Fibroblast of skin of abdomen (primary cell): Measurements from ENCODE around the gene BRICD5. TPM values are rescaled to one million over a fixed set of nuclear protein-coding genes. Genes with fewer than 3 reads are reported as not detected.
A peak's percentile ranks its signal among the peaks of the same experiment; 100 is the strongest.
"Not testable (repeated sequence)": the region's sequence is repeated elsewhere in the genome, so short reads cannot be mapped to it uniquely, and the experiment has no call there.

Experiments used
- DNase-seq: peaks from one replicate; pipeline ENCODE4 v3.0.0-alpha.2; 2013
- polyA plus RNA-seq, 2 experiments: library from polyadenylated mRNA; unstranded; fragments of 120-200 nt; gene quantifications; one replicate each; pipeline ENCODE4 v1.2.1, GENCODE V29; 2013; ENCODE audit not compliant: insufficient read length in 2 of 2

BRICD5 gene
- 1.7 TPM for polyA plus RNA-seq (2013, experiment 1 of 2; ENCODE audit: insufficient read length)
- polyA plus RNA-seq (2013, experiment 2 of 2; ENCODE audit: insufficient read length), result 2.5 TPM

DNA sequence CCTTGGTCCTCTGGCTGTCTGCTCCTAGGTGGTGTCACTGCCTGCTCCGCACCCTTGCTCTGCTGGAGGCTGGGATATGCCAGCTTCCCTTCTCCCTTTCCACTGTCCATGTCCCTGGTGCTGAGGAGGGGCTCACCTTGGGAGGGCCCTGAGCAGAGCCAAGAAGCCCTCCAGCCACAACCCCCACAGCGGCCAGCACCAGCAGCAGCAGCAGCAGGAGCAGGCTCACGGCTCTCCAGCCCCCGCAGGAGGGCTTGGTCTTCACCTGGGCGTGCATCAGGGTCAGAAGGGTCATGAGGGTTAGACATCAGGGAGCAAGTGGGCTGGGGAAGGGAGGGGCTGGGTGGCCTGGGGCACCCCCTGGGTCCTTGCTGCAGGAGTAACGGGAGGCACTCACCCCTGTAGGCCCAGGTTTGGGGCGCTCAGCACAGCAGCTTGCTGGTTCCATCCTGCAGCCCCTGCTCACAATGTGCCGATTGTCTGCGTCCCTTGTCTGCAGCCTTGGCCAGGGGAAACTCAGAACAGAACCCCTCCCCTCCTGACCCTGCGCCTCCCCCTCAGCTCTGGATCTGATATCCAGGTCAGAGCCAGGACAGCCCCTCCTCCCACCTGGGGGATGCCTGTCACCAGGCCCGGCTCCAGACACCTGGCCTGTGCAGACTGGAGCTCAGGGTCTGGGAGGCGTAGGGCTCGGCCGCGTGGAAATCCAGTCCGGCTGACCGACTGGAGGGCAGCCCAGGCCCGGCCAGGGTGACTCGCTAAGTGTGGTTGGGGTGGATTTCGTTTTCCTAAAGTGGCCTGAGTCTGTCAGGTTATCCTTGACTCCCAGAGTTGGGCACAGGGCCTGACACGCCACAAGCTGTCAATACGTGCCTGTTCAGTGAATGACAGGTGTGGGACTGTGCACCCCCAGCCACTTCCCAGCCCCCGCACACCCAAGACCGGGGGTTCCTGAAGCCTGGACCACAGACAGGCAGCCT, at the start of gene BRICD5:
Gene BRICD5, minus strand, starts transcription at position 478 of the 980 bp plus-strand sequence. Its CDS starts 30 bp downstream, at position 448.
- DNase-seq, result no peak

DNA sequence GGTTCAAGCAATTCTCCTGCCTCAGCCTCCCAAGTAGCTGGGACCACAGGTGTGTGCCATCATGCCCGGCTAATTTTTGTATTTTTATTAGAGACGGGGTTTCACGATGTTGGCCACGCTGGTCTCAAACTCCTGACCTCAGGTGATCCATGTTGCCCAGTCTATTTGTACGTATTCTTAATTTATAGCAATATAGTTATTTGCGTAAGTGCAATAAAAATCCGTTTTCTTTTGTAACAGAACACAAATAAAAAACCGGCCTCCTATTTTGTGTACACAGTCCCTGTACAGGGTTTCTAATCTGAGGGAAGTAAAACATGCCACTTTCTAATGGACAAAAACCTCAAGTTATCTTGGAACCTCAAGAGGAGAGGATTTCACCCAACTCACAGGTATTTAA, 49.6 kb upstream of the BRICD5 start:
- no peak for DNase-seq

DNA sequence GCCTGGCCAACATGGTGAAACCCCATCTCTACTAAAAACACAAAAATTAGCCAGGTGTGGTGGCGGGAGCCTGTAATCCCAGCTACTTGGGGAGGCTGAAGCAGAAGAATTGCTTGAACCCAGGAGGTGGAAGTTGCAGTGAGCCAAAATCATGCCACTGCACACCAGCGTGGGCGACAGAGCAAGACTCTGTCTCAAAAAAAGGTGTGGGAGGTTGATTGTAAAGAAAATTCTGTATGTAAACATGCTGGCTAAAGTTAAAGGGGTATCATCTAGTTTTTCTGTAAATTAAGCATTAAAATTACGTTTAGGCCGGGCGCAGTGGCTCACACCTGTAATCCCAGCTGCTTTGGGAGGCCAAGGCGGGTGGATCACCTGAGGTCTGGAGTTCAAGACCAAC, 47.9 kb upstream of the BRICD5 start:
- not testable (repeated sequence) for DNase-seq

DNA sequence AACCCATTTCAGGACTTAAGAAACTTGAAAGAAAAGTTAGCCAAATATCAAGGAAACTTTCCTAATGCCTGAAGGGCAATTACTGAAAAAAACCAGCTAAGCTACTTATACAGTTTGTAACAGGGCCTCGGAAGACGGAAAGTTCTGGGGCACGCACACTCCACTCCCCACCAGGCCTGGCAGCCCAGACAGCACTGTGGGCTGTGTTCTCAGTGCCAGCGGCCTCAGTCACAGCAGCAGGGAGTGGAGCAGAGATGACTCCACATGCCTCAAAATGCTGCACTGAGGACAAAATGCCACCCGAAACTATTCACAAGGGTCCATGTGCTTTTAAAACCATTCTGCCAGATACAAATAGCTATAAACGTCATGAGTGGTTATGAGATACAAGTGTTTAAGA, 47.1 kb upstream of the BRICD5 start:
- no peak for DNase-seq

DNA sequence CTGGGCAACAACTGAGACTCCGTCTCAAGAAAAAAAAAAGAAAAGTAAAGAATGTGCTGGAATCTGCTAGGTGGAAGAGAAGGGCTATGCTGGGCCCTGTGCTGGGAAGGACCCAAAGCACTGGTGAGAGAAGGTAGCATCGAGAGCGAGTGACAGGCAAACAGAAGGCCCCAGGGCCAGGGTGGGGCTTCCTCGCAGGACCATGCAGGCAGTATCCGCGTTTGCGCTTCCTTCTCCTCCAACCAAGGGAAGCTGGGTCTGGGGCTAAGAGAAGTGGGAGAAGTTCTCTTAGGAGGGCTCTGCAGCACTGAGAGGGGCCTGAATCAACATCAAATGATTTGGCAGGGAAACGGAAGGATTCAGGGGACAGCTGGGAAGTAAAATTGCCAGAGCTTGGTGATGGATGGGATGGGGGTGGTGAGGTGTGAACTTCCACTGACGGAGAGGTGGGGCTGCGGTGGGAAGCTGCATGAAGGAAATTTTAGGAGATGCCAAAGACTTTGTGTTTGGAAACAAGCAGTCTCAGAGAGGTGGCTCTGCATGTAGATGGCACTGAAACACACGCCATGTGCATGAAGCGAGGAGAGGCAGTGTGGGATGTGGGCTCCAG, 46.0 kb upstream of the BRICD5 start:
- no peak for DNase-seq

DNA sequence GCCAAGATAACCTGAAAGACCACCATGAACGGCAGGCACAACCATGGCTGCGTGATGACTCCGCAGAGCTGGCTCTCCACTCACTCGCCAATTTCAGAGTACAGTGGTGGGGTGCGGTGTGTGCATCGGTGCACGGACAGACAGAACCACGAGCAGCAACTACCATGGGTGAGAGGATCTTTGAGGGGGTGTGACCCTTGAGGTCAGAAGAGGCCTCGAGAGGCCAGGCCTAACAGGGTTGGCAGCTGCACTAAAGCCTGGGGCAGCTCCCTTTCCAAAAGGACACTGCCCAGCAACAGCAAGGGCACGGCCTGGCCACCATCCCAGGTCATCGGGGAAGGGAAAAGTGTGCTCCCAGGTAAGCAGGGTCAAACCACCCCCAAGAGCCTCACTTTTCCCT, 42.6 kb upstream of the BRICD5 start:
- DNase-seq, result no peak

DNA sequence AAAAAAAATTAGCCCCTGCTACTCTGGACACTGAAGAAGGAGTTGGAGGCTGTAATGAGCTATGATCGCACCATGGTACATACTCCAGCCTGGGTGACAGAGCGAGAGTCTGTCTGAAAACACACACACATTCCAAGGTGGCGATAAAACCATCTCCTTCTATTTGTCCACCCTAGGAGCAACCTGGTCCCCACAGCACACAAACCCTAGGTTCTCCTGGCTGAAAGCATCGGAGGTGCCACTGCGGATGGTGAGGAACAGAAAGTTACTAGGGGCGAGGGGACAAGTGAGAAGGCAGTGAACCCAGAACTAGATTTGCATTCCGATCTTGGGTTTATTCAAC, 42.1 kb upstream of the BRICD5 start:
- DNase-seq, result no peak

DNA sequence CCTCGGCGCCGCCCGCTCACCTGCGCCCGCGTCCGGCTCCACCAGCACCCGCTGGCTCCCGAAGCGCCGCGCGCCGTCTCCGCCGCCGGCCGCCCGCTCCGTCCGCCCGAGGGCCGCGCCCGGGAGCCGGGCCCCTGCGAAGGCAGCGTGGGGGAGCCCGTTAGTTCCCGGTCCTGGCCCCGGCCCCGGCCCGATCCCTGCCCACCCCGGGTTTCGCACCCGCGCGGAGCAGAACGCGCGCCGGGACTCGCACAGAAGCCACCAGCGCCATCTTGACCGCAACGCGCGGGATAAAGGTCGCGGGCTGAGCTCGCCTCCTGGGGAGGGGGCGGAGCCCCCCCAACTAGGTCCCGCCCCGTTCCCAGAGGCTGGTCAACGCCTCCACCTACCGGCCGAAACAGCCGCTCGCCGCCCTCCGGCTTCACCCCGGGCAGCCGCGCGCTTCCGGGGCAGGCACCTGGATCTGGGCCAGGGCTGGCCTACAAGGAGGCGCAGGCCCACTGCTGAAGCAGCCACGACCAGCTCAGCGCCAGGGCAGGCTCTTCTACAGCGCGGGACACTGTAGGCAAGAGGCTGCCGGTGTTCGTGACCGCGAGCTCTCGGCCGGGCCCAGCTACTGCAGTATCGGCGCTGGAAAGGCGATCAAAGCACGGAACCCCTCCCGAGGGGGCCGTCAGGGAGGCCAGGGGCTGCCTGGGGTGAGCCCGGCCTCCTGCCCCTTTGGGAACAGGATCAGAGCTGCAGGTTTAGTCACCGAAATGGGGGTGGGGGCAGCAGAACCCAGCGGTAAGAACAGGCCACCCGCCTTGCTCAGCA, 40.8 kb upstream of the BRICD5 start, which contains the start of gene ECI1:
Gene ECI1, minus strand, starts transcription at position 292 of the 816 bp plus-strand sequence. Its CDS starts 21 bp downstream, at position 271.
- DNase-seq, result peak; percentile 91

DNA sequence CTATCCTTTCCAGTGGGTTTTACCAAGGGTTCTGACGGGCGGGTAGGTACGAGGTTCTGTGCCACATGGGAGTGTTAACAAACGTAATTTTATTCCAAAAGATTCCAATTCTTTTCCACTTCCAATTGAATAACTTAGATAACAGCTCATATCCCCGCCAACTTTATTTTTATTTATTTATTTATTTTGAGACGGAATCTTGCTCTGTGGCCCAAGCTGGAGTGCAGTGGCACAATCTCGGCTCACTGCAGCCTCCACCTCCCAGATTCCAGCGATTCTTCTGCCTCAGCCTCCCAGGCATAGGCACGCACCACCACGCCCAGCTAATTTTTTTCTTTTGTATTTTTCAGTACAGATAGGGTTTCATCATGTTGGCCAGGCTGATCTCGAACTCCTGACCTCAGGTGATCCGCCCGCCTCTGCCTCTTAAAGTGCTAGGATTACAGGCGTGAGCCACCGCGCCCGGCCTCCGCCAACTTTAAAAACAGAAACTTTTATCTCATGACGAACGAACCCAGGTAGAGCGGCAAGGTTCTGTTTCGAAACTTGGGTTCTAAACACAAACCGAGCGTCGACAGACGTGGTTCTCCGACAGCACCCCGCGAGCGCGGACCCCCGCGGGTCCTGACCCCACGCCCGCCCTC, 40.1 kb upstream of the BRICD5 start:
- DNase-seq, result no peak

DNA sequence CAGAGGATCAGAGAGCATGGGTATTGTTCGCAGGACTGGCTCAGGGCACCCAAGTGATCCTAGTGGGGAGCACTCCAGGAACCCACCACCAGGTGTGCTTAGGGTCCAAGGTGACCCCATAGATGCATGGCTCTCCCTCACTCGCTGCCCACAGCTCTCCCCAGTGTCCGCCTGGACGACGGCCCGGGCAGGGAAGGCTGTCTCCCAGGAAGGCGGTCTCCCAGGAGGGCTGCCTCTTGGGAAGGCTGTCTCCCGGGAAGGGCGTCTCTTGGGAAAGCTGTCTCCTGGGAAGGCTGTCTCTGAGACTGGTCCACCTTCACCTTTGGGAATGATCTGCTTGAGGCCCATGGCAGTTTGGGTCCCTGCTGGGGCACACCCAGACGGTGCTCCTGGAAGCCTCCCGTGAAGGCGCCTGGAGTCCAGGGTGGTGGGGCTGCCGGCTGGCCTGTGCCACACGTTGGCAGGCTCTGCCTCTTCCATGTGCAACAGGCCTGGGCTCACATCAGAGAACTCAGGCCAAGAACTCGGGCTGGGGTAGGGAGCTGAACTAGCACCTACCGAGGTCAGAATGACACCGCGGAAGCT, 35.7 kb upstream of the BRICD5 start:
- no peak for DNase-seq

DNA sequence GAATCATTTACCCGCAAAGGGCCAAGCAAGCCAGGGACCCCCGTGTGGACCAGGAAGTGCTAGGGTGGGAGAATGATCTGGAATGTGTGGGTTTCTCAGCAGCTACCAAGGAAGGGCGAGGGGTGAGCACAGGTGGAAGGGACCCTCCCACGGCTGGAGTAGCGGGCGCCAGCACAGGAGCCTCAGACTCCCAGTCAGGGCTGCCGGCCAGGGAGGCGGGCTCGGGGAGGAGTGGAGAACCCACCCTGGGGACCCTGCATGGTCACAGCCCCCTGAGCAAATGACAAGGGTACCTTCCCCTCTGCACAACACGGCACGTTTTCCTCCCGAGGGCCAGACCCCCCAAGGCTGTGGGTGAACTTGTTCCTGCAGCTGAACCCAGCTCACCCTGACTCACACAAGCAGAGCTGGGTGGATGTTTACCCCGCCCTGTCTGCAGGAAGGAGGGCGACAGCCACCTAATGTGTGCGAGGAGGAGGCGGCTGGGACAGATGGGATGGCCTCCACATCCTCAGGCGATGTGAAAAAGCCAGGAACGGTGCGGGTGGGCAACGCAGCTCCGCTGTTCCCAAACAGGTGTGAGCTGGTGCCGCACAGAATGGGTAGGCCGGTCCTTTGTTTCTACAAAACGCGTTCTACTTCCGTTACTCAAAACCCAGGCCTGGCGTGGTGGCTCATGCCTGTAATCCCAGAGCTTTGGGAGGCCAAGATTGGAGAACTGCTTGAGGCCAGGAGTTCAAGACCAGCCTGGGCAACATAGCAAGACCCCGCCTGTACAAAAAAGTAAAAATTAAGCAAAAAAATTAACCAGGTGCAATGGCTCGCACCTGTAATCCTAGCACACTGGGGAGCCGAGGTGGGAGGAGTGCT, 34.5 kb upstream of the BRICD5 start:
- DNase-seq, result no peak

DNA sequence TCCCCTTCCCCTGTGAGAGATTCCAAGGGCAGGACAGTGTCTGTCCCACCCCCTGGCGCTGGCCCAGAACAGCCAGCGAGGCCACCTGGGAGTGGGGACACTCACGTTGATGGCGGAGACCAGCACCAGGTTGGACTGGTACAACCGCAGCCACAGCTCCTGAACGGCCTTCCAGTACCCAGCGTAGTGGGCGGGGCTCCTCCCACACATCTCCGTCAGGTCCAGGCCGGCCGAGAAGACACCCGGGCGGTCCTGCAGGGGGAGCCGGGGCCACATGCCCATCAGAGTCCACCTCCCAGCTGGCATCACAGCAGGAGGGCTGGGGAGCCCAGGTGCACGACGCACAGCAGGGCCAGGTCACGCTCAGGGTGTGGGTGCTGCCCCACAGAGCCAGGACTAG, 33.6 kb upstream of the BRICD5 start:
- no peak for DNase-seq

DNA sequence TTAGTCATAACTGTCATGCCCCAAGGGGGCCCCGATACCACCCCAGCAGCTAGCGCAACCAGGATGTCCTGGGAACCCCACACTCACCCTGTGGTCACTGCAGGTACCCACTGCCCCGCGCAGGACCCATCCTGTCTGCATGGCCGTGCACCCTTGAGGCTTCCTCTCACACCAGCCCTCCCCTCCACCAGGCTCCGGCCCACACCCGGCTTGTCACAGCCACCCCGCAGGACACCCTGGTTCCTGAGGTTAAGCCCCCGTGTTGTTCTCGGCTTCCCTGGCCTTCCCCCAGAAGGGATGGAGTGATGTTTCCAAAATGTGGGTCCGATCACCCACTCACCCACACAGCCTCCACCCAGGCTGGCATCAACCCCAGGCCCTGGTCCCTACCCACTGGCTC, 33.1 kb upstream of the BRICD5 start:
- DNase-seq, result no peak

DNA sequence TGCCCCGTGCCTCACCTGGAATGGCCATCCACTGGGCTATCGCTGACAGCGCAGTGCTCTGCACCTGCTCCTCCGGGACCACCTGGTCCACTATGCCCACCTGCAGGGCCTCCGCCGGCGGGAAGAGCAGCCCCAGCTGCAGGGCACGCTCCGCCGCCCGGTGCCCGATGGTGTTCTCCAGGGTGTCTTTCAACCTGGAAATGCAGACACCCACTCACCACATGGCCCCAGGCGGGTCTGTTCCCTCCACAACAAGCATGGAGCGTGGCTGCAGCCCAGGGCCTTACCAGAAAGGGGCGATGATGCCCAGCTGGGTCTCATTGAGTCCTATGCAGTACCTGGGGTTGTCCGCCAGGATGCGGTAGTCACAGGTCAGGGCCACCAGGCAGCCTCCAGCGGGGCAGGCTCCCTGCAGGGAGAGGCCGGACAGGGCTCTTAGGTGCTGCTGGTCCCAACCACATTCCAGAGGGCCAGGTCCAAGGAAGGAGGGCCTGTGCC, 32.4 kb upstream of the BRICD5 start:
- DNase-seq, result no peak

DNA sequence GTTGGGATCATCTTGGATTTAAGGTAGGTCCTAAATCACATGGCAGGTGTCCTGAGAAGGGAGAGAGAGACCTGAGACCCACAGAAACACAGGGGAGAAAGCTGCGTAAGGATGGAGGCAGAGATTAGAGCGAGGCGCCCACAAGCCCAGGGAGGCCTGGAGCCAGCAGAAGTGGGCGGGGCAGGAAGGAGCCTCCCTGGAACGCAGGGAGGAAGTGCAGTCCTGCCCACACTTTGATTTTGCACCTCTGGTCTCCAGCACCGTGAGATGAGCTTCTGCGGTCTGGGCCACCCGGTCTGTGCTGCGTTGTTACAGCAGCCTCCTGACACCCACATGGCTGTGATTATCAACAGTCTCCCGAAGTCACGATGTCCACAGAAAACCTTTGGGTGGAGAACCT, 31.9 kb upstream of the BRICD5 start:
- no peak for DNase-seq

DNA sequence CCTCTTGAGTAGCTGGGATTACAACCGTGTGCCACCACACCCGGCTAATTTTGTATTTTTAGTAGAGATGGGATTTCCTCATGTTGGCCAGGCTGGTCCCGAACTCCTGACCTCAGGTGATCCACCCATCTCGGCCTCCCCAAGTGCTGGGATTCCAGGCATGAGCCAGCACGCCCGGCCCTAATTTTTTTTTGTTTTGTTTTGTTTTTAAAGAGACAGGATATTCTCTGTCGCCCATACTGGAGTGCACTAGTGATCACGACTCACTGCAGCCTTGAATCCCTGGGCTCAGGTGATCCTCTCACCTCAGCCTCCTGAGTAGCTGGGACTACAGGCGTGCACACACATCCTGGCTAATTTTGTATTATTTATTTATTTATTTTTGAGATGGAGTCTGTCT, 29.7 kb upstream of the BRICD5 start:
- not testable (repeated sequence) for DNase-seq

DNA sequence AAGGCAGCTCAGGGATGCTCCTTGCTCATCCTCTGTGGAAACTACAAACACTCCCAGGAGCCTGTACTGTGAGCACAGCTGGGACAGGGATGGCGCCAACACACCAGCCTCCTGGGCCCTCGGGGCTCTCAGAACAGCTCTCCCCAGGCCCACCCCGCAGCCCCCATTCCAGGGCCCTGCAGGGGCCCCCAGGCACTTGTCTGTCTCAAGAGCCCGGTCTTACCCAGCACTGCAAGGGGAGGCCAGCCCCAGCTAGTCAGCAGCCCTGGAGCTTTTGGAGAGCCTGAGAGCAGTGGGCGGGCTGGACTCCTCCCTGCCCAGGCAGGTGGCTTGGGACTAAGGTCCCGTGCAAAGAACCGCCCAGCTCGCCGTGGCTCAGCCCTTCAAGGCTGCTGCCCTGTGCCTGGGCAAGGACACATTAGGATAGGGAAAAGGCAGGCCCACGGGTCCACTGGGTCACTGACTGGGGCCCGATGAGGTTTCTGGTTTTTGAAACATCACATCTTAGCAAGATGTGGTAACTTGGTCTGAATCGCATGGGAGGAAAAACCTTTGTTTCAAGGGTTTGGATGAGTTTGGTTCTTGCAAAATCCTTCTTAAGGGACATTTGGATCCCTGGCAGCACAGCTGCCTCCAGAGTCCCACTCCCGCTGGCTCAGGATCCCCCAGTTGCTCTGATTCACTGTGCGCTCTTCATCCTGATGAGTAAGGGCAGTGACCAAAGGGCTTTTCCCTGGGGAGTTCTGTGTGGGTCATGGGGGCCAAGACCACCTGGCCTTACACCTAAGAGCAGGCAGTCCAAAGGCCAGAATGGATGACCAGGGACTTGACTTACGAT, 28.4 kb upstream of the BRICD5 start:
- DNase-seq, result no peak

DNA sequence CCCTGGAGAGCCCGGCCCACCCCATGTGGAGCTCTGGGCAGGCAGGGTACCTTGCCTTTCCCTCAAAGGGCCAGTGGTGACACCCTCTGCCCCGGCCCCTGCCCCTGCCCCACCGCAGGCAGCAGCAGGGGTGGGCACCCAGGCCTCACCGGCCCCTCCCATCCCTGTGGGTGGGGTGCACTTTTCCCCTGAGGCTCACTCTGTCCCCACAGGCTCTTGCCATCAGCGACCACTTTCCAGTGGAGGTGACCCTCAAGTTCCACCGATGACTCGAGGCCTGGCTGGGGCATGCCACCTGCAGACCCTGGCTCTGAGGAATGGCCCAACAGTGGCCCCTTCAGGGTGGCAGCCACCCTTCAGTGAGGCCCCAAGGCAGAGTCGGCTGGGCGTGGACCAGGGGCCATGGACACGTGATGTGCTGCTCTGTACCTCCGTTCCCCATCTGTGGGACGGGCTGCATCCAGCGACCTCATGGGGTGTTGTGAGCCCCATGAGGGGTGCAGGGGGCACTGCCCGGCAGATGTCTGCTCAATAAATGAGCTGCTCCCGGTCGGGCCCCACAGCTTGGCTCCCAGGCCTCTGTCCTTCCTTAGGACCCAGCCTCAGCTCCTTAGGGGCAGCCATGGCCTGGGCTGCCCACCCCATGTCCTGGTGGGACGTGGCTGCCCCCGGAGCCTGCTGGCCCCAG, 27.6 kb upstream of the BRICD5 start:
- no peak for DNase-seq

DNA sequence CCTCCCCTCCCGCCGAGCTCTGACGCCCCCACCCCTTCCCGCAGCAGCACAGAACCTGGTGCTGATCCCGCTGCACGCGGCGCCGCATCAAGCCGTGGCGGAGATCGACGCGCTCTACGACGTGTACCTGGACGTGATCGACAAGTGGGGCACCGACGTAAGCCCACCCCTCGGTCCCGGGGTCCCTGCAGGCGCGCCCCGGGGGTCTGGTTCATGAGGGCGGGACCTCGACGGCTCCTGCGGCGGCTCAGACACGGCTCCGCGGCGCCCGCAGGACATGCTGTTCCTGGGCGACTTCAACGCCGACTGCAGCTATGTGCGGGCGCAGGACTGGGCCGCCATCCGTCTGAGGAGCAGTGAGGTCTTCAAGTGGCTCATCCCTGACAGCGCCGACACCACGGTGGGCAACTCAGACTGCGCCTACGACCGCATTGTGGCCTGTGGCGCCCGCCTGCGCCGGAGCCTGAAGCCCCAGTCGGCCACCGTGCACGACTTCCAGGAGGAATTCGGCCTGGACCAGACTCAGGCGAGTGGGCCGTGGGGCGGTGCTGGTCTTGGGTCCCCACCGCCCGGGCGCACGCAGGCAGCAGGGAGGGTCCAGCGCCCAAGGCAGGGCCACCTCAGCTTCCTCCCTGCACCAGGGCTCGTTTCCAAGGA, 27.0 kb upstream of the BRICD5 start:
- no peak for DNase-seq
